ENCODE measurements around the gene SKIL.

Gene SKIL

GRCh38 chr3:170419557-170420087 is 62.1 kb downstream of the SKIL start:
- no peak for TF ChIP-seq ZBTB7A (IDR thresholded peaks at IDR 0.05; ENCODE audit: low read depth)
- TF ChIP-seq YY1 (IDR thresholded peaks at IDR 0.05; ENCODE audit: low read depth) = no peak
- no peak for TF ChIP-seq MAX (IDR thresholded peaks at IDR 0.05)
- TF ChIP-seq CREB1 (IDR thresholded peaks at IDR 0.05; ENCODE audit: low read depth) = no peak
- no peak for TF ChIP-seq CEBPB (IDR thresholded peaks at IDR 0.05)
- no peak for TF ChIP-seq NFIC (IDR thresholded peaks at IDR 0.05)
- no peak for TF ChIP-seq EP300 (IDR thresholded peaks at IDR 0.05; ENCODE audit: borderline replicate concordance)
- TF ChIP-seq REST (IDR thresholded peaks at IDR 0.05; ENCODE audit: low read depth) = no peak
- no peak for TF ChIP-seq EGR1 (IDR thresholded peaks at IDR 0.05)
- no peak for TF ChIP-seq USF1 (IDR thresholded peaks at IDR 0.05)
- TF ChIP-seq TEAD4 (IDR thresholded peaks at IDR 0.05) = no peak
- TF ChIP-seq TAF1 (IDR thresholded peaks at IDR 0.05; ENCODE audit: low read depth) = no peak
- no peak for TF ChIP-seq RAD21 (IDR thresholded peaks at IDR 0.05; ENCODE audit: low read depth)

GRCh38 chr3:170420307-170420821 is 62.8 kb downstream of the SKIL start:
- TF ChIP-seq TAF1 (IDR thresholded peaks at IDR 0.05; ENCODE audit: low read depth) = no peak
- TF ChIP-seq MAX (IDR thresholded peaks at IDR 0.05) = no peak
- TF ChIP-seq TEAD4 (IDR thresholded peaks at IDR 0.05) = no peak

GRCh38 chr3:170421111-170421641 is 63.7 kb downstream of the SKIL start:
- TF ChIP-seq MAX (IDR thresholded peaks at IDR 0.05) = no peak
- TF ChIP-seq NFIC (IDR thresholded peaks at IDR 0.05) = no peak
- no peak for TF ChIP-seq TAF1 (IDR thresholded peaks at IDR 0.05; ENCODE audit: low read depth)
- TF ChIP-seq REST (IDR thresholded peaks at IDR 0.05; ENCODE audit: low read depth) = no peak
- TF ChIP-seq EP300 (IDR thresholded peaks at IDR 0.05; ENCODE audit: borderline replicate concordance) = no peak
- no peak for TF ChIP-seq CEBPB (IDR thresholded peaks at IDR 0.05)
- TF ChIP-seq USF1 (IDR thresholded peaks at IDR 0.05) = no peak
- no peak for TF ChIP-seq FOXM1 (IDR thresholded peaks at IDR 0.05; ENCODE audit: borderline replicate concordance, low read depth)
- no peak for TF ChIP-seq CREB1 (IDR thresholded peaks at IDR 0.05; ENCODE audit: low read depth)
- no peak for TF ChIP-seq TCF12 (IDR thresholded peaks at IDR 0.05; ENCODE audit: low read depth)
- no peak for TF ChIP-seq YY1 (IDR thresholded peaks at IDR 0.05; ENCODE audit: low read depth)
- no peak for TF ChIP-seq RAD21 (IDR thresholded peaks at IDR 0.05; ENCODE audit: low read depth)
- no peak for TF ChIP-seq EGR1 (IDR thresholded peaks at IDR 0.05)
- TF ChIP-seq TEAD4 (IDR thresholded peaks at IDR 0.05) = no peak
- no peak for TF ChIP-seq ZBTB7A (IDR thresholded peaks at IDR 0.05; ENCODE audit: low read depth)

- TF ChIP-seq YY1 (IDR thresholded peaks at IDR 0.05; ENCODE audit: low read depth) = no peak
- TF ChIP-seq CREB1 (IDR thresholded peaks at IDR 0.05; ENCODE audit: low read depth) = no peak
- TF ChIP-seq MAX (IDR thresholded peaks at IDR 0.05) = no peak
- TF ChIP-seq TEAD4 (IDR thresholded peaks at IDR 0.05) = no peak
- no peak for TF ChIP-seq EP300 (IDR thresholded peaks at IDR 0.05; ENCODE audit: borderline replicate concordance)
- TF ChIP-seq REST (IDR thresholded peaks at IDR 0.05; ENCODE audit: low read depth) = no peak
- no peak for TF ChIP-seq TAF1 (IDR thresholded peaks at IDR 0.05; ENCODE audit: low read depth)
- no peak for TF ChIP-seq USF1 (IDR thresholded peaks at IDR 0.05)
- TF ChIP-seq RAD21 (IDR thresholded peaks at IDR 0.05; ENCODE audit: low read depth) = no peak
- TF ChIP-seq ZBTB7A (IDR thresholded peaks at IDR 0.05; ENCODE audit: low read depth) = no peak
- TF ChIP-seq EGR1 (IDR thresholded peaks at IDR 0.05) = no peak
- no peak for TF ChIP-seq NFIC (IDR thresholded peaks at IDR 0.05)
- TF ChIP-seq FOXM1 (IDR thresholded peaks at IDR 0.05; ENCODE audit: borderline replicate concordance, low read depth) = no peak
Measured at GRCh38 chr3:170421758-170422157, 64.2 kb downstream of the SKIL start.
